Suprapubic skin (tissue), 3 donors: ENCODE data around the gene TNIP3.

Experiments used
- EP300 ChIP-seq: sonication (generic); formaldehyde crosslinking; IDR thresholded peaks from one replicate; pipeline ENCODE4 v1.6.1; 2017; ENCODE audit warnings: antibody characterized with exemption
- POLR2A ChIP-seq, 2 donors: fragments of 450-650 bp; IDR thresholded peaks; one replicate each; pipeline ENCODE4 v1.6.1; 2017; ENCODE audit warnings: antibody characterized with exemption in 2 of 2, mild to moderate bottlenecking in 2 of 2, moderate library complexity in 2 of 2
- TF ChIP-seq, protein P1 (sequence below), 2 donors: fragments of 200-600 bp in 1 of 2; fragments of 450-650 bp in 1 of 2; sonication (generic) in 1 of 2; IDR thresholded peaks; one replicate each; pipeline ENCODE4 v1.5.1; 2016 to 2019; ENCODE audit warnings: antibody characterized with exemption in 2 of 2, mild to moderate bottlenecking in 1 of 2, moderate library complexity in 1 of 2

DNA sequence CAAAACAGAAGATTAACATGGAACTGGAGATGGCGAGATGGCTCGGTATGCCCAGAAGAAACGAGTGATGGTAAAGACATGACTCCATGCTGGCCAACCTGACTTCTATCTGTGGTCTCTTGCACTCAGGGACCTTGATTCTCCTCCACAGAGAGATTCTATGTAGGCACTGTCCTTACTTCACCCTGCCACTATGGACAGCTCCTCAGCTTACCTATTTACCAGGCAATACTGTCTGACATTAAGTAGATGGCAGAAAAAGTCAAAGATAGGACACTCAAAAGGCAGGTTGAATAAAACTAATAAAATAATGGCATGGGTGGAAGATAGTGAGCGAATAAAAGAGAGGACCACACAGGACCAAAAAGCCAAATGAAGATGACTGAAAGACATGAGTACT, 56.6 kb downstream of the TNIP3 start:
- no peak for TF ChIP-seq EP300
- no peak for TF ChIP-seq POLR2A (IDR thresholded peaks at IDR 0.05)
- TF ChIP-seq, protein P1, sequence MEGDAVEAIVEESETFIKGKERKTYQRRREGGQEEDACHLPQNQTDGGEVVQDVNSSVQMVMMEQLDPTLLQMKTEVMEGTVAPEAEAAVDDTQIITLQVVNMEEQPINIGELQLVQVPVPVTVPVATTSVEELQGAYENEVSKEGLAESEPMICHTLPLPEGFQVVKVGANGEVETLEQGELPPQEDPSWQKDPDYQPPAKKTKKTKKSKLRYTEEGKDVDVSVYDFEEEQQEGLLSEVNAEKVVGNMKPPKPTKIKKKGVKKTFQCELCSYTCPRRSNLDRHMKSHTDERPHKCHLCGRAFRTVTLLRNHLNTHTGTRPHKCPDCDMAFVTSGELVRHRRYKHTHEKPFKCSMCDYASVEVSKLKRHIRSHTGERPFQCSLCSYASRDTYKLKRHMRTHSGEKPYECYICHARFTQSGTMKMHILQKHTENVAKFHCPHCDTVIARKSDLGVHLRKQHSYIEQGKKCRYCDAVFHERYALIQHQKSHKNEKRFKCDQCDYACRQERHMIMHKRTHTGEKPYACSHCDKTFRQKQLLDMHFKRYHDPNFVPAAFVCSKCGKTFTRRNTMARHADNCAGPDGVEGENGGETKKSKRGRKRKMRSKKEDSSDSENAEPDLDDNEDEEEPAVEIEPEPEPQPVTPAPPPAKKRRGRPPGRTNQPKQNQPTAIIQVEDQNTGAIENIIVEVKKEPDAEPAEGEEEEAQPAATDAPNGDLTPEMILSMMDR (IDR thresholded peaks at IDR 0.05), result no peak
